ENCODE results near the gene ZNF446. TPM values are rescaled to one million over a fixed set of nuclear protein-coding genes. Genes with fewer than 3 reads are reported as not detected.
"Not testable (repeated sequence)": the region's sequence is repeated elsewhere in the genome, so short reads cannot be mapped to it uniquely, and the experiment has no call there.

ZNF446 gene
- total RNA-seq, 2 donors from 2014 or later = 13.9 to 17.3 TPM

DNA sequence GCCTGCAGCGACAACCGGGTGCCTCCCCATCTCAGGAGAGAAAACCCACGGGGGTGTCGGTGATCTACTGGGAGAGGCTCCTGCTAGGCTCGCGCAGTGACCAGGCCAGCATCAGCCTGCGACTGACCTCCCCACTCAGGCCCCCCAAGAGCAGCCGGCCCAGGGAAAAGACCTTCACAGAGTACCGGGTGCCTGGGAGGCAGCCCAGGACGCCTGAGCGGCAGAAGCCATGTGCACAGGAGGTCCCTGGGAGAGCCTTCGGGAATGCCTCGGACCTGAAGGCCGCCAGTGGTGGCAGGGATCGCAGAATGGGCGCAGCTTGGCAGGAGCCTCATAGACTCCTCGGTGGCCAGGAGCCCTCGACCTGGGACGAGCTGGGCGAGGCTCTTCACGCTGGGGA, 20.8 kb upstream of the ZNF446 start:
- Mint-ChIP-seq H3K27me3 (no peaks in the 10 kb centered on the region), H3K4me1 (peaks cover 24% of the 10 kb centered on the region), H3K36me3 (ENCODE audit: low read depth) (peaks cover 2% of the 10 kb centered on the region), H3K27ac (no peak overlapping the region), H3K4me3 (no peak overlapping the region)
- ATAC-seq (no peak), DNase-seq (no peak)
- H3K9me3 ChIP-seq (ENCODE audit: control insufficient read depth, low read length, poor library complexity, severe bottlenecking) = no peaks in the 10 kb centered on the region

DNA sequence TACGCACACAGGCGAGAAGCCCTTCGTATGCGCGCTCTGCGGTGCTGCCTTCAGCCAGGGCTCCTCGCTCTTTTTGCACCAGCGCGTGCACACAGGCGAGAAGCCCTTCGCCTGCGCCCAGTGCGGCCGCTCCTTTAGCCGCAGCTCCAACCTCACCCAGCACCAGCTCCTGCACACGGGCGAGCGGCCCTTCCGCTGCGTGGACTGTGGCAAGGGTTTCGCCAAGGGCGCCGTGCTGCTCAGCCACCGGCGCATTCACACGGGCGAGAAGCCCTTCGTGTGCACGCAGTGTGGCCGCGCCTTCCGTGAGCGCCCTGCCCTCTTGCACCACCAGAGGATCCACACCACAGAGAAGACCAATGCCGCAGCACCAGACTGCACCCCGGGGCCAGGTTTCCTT, 20.0 kb upstream of the ZNF446 start:
- Mint-ChIP-seq H3K36me3 (ENCODE audit: low read depth) (peaks cover 2% of the 10 kb centered on the region), H3K4me1 (peaks cover 19% of the 10 kb centered on the region), H3K4me3 (no peak overlapping the region), H3K27ac (no peak overlapping the region), H3K27me3 (no peaks in the 10 kb centered on the region)
- DNase-seq = no peak
- H3K9me3 ChIP-seq (ENCODE audit: control insufficient read depth, low read length, poor library complexity, severe bottlenecking) = no peaks in the 10 kb centered on the region
- ATAC-seq = no peak

DNA sequence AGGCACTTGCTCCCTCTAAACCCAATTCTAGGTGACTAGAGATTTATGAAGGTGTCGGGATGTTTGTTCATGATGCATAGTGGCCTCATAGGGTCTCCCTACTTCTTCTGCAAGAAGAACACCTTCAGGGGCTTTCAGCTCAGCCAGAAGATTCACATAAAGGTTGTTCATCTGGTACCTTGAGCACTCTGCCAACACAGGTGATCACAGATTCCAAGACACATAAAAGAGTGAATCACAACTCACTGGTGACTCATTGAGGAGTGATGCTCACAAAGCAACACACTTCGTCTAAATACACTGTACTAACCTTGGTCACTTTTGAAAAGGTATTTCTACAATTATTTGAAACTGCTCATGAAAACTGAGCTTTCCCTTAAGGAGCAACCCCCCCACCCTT, 16.1 kb upstream of the ZNF446 start:
- no peaks in the 10 kb centered on the region for H3K9me3 ChIP-seq (ENCODE audit: control insufficient read depth, low read length, poor library complexity, severe bottlenecking)
- no peaks in the 10 kb centered on the region for H3K36me3 Mint-ChIP-seq (ENCODE audit: low read depth)
- no peak for DNase-seq
- H3K27me3 Mint-ChIP-seq = no peaks in the 10 kb centered on the region
- H3K4me3 Mint-ChIP-seq = no peak overlapping the region
- no peak for ATAC-seq
- H3K27ac Mint-ChIP-seq = no peak overlapping the region
- no peaks in the 10 kb centered on the region for H3K4me1 Mint-ChIP-seq

DNA sequence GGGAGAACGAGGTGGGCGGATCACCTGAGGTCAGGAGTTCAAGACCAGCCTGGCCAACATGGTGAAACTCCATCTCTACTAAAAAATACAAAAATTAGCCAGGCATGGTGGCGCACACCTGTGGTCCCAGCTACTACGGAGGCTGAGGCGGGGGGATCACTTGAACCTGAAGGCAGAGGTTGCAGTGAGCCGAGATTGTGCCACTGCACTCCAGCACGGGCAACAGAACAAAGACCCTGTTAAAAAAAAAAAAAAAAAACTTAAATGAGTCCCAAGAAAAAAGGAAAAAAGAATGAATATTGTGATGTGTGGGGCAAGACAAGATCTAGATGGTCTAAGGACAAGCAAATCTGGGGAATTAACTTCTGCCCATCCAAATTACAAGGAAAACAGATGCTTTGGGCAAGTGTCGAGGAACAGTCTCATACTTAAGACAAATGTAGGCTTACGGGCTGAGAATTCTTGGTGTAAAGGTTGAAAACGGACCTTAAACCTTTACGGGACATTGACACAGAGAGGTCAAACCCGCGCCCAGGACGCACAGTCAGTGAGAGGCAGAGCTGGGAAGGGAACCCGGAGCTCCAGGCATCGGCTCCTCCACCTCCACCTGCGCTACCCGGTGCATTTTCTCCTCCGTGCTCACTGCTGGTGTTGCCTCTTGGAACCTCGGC, 9.9 kb upstream of the ZNF446 start:
- ATAC-seq = peak; percentile 15
- H3K27ac Mint-ChIP-seq = peak overlapping the region; percentile 88
- H3K27me3 Mint-ChIP-seq = no peaks in the 10 kb centered on the region

DNA sequence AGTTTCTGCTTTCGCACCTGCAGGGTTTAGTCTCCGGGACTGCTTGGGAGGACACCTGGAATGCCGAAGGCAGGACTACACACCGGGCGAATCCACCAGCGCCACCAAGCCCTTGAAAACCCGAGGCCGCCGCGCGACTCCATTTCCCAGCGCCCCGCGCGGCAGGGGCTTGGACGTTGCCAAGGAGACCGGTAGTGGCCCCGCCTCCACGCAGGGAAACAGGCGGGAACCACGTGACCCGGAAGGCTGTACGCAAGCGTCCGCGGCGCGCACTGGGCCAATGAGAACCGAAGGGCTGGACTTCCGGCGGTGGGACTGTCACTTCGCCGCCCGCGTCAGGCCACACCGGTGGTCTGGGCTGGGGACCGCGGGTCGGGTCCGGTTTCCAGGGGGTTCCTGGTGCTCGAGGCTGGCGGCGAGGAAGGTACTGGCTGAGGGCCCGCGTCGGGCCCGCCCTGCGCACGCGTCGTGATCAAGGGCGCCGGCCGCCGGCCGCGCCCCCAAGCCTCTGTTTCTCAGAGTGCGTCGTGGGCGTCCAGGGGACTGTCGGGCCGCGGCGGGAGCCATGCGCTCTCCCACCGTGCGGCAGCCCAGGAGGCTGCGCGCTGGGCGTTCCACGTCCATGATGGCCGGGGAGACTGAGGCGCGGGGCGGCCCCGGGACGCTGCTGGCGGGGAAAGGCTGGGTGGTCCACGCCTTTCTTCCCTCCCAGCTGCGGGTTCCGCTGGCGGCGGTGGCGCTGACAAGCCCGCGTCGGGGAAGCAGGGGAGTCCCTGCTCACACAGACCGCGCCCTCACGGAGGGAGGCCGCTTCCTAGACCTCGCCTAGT, 9.2 kb upstream of the ZNF446 start, which contains the start of gene ZNF324:
Gene ZNF324 (plus strand): TSS at position 321 of the 830 bp plus-strand sequence. CDS start 2,106 bp downstream, outside the sequence.
- peak within 1 kb of the TSS; percentile 88 for H3K27ac Mint-ChIP-seq
- ATAC-seq = peak; percentile 95
- peak within 1 kb of the TSS; percentile 89 for H3K4me3 Mint-ChIP-seq
- H3K9me3 ChIP-seq (ENCODE audit: control insufficient read depth, low read length, poor library complexity, severe bottlenecking) = no peaks in the 10 kb centered on the region
- peaks cover 13% of the 10 kb centered on the region for H3K4me1 Mint-ChIP-seq
- H3K36me3 Mint-ChIP-seq (ENCODE audit: low read depth) = peaks cover 2% of the 10 kb centered on the region
- H3K27me3 Mint-ChIP-seq = no peaks in the 10 kb centered on the region
- peak; percentile 94 to 95 (median 95) for DNase-seq

More for the DNA sequence above, 9.9 kb upstream of the ZNF446 start:
- no peak for DNase-seq
- H3K36me3 Mint-ChIP-seq (ENCODE audit: low read depth) = peaks cover 2% of the 10 kb centered on the region
- peaks cover 13% of the 10 kb centered on the region for H3K4me1 Mint-ChIP-seq
- H3K9me3 ChIP-seq (ENCODE audit: control insufficient read depth, low read length, poor library complexity, severe bottlenecking) = no peaks in the 10 kb centered on the region
- H3K4me3 Mint-ChIP-seq = peak overlapping the region; percentile 89

DNA sequence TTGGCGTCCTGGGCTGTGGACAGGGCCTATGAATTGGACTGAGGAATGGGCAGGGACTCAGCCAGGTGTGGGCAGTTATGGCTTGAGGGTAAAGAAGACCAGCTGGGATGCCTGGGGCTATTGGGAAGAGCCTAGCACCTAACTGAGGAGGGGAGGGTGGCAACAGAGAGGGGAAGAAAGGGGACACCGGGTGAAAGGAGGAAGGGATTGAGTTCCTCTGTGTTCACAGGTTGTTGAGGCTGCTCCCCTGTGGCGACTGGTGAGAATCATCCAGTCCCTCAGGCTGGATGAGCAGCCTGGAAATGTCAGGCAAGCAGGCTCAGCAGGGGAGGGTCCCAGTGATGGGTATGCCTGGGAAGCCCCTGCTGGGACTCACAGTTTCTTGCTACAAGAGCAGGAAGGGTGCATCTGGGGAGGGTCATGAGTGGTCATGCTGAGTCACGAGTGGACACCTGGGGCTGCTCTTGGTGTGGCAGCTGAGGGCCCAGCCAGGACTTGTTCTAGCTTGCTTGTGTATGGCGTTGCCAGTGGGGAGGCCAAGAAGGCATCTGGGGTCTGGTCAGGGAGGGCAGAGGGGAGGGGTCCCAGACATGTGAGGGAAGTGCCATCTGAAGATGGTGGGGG, 7.8 kb upstream of the ZNF446 start:
- H3K36me3 Mint-ChIP-seq (ENCODE audit: low read depth) = peaks cover 2% of the 10 kb centered on the region
- no peaks in the 10 kb centered on the region for H3K27me3 Mint-ChIP-seq
- H3K4me3 Mint-ChIP-seq = peak overlapping the region; percentile 89
- peaks cover 13% of the 10 kb centered on the region for H3K4me1 Mint-ChIP-seq
- peak overlapping the region; percentile 88 for H3K27ac Mint-ChIP-seq
- DNase-seq (no peak), ATAC-seq (no peak)
- no peaks in the 10 kb centered on the region for H3K9me3 ChIP-seq (ENCODE audit: control insufficient read depth, low read length, poor library complexity, severe bottlenecking)

DNA sequence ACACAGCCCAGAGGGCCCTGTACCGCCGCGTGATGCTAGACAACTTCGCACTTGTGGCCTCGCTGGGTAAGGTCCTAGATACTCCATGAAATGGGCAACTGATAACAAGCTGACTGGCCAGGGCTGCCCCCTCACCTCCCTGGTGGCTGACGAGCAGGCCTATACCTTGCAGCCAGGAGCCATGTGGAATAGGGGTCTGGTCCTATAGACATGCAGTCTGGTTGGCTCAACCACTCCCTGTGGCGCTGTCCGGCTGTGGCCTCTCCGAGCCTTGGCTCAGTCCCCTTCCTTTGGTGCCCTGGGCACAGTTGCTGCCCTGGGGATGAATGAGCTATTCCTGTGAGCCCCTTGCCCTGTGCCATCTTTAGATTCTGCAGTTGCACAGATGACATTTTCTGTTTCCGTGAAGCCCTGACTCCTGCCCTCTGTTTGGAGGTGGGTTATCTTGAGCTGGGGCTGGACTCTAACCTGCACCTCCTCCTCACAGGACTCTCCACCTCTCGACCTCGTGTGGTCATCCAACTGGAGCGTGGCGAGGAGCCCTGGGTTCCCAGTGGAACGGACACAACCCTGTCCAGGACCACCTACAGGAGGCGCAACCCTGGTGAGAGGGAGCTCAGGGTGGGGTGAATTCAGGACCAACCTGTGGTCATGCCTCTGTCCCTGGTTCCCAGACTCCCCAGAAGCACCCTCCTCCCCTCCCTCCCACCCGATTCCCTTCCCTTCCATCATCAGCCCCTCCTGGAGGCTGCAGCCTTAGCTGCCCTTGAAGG, 6.7 kb upstream of the ZNF446 start:
- ATAC-seq (no peak), DNase-seq (no peak)
- H3K9me3 ChIP-seq (ENCODE audit: control insufficient read depth, low read length, poor library complexity, severe bottlenecking) = no peaks in the 10 kb centered on the region
- peaks cover 2% of the 10 kb centered on the region for H3K36me3 Mint-ChIP-seq (ENCODE audit: low read depth)
- H3K27ac Mint-ChIP-seq = peak overlapping the region; percentile 88
- no peaks in the 10 kb centered on the region for H3K27me3 Mint-ChIP-seq
- H3K4me3 Mint-ChIP-seq = no peak overlapping the region
- H3K4me1 Mint-ChIP-seq = peaks cover 15% of the 10 kb centered on the region

DNA sequence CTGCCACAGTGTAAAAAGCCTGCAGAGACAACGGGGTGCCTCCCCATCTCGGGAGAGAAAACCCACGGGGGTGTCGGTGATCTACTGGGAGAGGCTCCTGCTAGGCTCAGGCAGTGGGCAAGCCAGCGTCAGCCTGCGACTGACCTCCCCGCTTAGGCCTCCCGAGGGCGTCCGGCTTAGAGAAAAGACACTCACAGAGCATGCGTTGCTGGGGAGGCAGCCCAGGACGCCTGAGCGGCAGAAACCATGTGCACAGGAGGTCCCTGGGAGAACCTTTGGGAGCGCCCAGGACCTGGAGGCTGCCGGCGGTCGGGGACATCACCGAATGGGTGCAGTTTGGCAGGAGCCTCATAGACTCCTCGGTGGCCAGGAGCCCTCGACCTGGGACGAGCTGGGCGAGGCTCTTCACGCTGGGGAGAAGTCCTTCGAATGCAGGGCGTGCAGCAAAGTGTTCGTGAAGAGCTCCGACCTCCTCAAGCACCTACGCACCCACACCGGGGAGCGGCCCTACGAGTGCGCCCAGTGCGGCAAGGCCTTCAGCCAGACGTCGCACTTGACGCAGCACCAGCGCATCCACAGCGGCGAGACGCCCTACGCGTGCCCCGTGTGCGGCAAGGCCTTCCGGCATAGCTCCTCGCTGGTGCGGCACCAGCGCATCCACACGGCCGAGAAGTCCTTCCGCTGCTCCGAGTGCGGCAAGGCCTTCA, 5.2 kb upstream of the ZNF446 start:
- not testable (repeated sequence) for H3K36me3 Mint-ChIP-seq (ENCODE audit: low read depth); H3K4me3 Mint-ChIP-seq; H3K9me3 ChIP-seq (ENCODE audit: control insufficient read depth, low read length, poor library complexity, severe bottlenecking); H3K27me3 Mint-ChIP-seq; ATAC-seq; H3K27ac Mint-ChIP-seq; DNase-seq
- H3K4me1 Mint-ChIP-seq = peaks cover 21% of the 10 kb centered on the region

DNA sequence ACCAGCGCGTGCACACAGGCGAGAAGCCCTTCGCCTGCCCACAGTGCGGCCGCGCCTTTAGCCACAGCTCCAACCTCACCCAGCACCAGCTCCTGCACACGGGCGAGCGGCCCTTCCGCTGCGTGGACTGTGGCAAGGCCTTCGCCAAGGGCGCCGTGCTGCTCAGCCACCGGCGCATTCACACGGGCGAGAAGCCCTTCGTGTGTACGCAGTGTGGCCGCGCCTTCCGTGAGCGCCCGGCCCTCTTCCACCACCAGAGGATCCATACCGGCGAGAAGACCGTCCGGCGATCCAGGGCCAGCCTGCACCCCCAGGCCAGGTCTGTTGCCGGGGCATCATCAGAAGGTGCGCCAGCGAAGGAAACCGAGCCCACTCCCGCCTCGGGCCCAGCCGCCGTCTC, 4.4 kb upstream of the ZNF446 start:
- Mint-ChIP-seq H3K27ac (no peak overlapping the region), H3K27me3 (no peaks in the 10 kb centered on the region), H3K36me3 (ENCODE audit: low read depth) (peaks cover 2% of the 10 kb centered on the region), H3K4me1 (peaks cover 22% of the 10 kb centered on the region), H3K4me3 (no peak overlapping the region)
- no peak for DNase-seq
- ATAC-seq = no peak
- no peaks in the 10 kb centered on the region for H3K9me3 ChIP-seq (ENCODE audit: control insufficient read depth, low read length, poor library complexity, severe bottlenecking)

DNA sequence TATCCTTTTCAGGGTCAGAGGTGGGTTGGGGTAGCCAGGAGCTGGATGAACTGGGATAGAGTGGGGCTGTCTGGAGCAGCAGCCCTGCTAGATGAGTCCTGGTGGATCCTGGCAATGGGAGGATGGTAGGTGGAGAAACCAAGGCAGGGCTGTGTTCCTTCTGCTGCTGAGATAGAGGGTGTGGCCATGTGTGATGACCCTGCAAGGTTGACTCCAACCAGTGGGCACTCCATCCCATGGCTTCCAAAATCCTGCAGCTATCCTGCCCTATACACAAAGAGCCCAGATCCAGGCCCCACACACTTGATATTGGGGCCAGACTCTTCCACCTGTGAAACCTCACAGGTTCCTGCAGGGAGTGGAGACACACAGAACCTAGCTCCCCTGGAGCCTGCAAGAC, 2.4 kb upstream of the ZNF446 start:
- Mint-ChIP-seq H3K27me3 (no peaks in the 10 kb centered on the region), H3K27ac (peak overlapping the region; percentile 95), H3K4me3 (peak overlapping the region; percentile 61)

DNA sequence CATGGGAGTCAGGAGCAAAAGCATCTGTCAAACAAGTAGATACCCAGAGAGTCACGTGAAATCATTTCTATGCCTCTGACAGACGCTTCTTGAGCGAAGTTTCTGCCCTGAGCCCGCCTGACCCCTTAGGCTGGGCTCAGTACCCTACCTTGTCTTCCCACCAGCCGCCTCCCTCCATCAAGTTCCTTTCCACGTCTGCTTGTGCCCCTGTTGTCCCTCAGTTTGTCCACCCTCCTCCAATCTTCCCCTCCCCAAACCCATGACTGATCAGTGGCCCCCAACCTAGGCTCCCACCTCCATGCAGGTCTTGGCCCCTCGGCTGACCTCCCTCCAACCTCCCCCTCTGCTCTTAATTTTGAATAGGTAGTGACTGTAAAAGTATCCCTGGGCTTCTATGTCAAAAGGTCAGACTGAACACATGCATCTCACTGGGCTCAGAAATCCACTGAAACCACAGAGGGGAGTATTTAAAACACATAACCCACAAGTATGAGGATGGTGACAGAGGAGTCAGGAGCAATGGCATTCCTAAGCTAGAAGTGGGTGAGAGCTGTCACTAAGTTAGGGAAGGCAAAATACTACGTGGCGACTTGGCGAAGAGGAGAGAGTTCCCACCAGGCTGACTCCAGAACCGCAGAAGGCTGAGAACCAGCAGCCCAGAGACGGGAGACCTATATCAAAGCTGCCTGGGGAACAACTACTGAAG, 1.7 kb upstream of the ZNF446 start:
- H3K27me3 Mint-ChIP-seq = no peaks in the 10 kb centered on the region

More for the DNA sequence above, 2.4 kb upstream of the ZNF446 start:
- H3K9me3 ChIP-seq (ENCODE audit: control insufficient read depth, low read length, poor library complexity, severe bottlenecking) = no peaks in the 10 kb centered on the region
- peaks cover 17% of the 10 kb centered on the region for H3K4me1 Mint-ChIP-seq
- ATAC-seq (no peak), DNase-seq (no peak)
- H3K36me3 Mint-ChIP-seq (ENCODE audit: low read depth) = peaks cover 2% of the 10 kb centered on the region

More for the DNA sequence above, 1.7 kb upstream of the ZNF446 start:
- Mint-ChIP-seq H3K36me3 (ENCODE audit: low read depth) (peaks cover 2% of the 10 kb centered on the region), H3K4me3 (peak overlapping the region; percentile 61), H3K27ac (peak overlapping the region; percentile 95), H3K4me1 (peaks cover 17% of the 10 kb centered on the region)
- ATAC-seq (no peak), DNase-seq (no peak)
- no peaks in the 10 kb centered on the region for H3K9me3 ChIP-seq (ENCODE audit: control insufficient read depth, low read length, poor library complexity, severe bottlenecking)
